Sigmoid colon (tissue), 4 donors: ENCODE results near the gene TNFRSF21.

Experiments
- EP300 ChIP-seq, 4 donors: sonication (generic); formaldehyde crosslinking; IDR thresholded peaks; one replicate each; pipeline ENCODE4 v1.6.1; 2017; ENCODE audit warnings: antibody characterized with exemption in 4 of 4
- POLR2A ChIP-seq, 2 donors: fragments of 450-650 bp; IDR thresholded peaks; one replicate each; pipeline ENCODE4 v1.6.1; 2016; ENCODE audit warnings: antibody characterized with exemption in 2 of 2, mild to moderate bottlenecking in 2 of 2, moderate library complexity in 2 of 2
- TF ChIP-seq, protein P1 (sequence below), 4 experiments: fragments of 450-650 bp in 3 of 4; fragments of 200-600 bp in 1 of 4; IDR thresholded peaks; one replicate each; pipeline ENCODE4 v1.5.1; 2016 to 2019; ENCODE audit warnings: antibody characterized with exemption in 4 of 4, mild to moderate bottlenecking in 3 of 4, moderate library complexity in 2 of 4

DNA sequence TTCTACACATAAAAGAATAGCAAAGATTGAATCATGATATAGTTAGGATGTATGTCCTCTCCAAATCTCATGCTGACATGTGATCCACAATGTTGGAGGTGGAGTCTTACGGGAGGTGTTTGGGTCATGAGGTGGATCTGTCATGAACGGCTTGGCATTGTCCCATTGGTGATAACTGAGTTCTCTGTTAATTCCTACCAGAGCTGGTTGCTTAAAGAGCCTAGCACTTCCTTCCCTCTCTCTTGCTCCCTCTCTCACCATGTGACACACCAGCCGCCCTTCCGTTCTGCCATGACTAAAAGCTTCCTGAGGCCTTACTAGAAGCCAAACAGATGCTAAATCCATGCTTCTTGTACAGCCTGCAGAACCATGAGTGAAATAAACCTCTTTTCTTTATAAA lies 8.3 kb downstream of the TNFRSF21 start:
- TF ChIP-seq, protein P1, sequence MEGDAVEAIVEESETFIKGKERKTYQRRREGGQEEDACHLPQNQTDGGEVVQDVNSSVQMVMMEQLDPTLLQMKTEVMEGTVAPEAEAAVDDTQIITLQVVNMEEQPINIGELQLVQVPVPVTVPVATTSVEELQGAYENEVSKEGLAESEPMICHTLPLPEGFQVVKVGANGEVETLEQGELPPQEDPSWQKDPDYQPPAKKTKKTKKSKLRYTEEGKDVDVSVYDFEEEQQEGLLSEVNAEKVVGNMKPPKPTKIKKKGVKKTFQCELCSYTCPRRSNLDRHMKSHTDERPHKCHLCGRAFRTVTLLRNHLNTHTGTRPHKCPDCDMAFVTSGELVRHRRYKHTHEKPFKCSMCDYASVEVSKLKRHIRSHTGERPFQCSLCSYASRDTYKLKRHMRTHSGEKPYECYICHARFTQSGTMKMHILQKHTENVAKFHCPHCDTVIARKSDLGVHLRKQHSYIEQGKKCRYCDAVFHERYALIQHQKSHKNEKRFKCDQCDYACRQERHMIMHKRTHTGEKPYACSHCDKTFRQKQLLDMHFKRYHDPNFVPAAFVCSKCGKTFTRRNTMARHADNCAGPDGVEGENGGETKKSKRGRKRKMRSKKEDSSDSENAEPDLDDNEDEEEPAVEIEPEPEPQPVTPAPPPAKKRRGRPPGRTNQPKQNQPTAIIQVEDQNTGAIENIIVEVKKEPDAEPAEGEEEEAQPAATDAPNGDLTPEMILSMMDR (IDR thresholded peaks at IDR 0.05), result no peak
- TF ChIP-seq POLR2A (IDR thresholded peaks at IDR 0.05) (no peak), EP300 (IDR thresholded peaks at IDR 0.05) (no peak)
